K562 (cell line): ENCODE results near the gene PGGHG. TPM values are rescaled to one million over a fixed set of nuclear protein-coding genes. Genes with fewer than 3 reads are reported as not detected.

Source experiments
- CTBP1 ChIP-seq: fragments of 450-650 bp; IDR thresholded peaks from 2 replicates; pipeline ENCODE4 v1.6.1; 2016; ENCODE audit warnings: borderline replicate concordance
- E2F6 ChIP-seq, 2 experiments: IDR thresholded peaks; 2 replicates each; pipeline ENCODE4 v1.6.1; 2011; ENCODE audit warnings: borderline replicate concordance in 1 of 2, control low read depth in 1 of 2, low read depth in 1 of 2, low read length in 1 of 2, mild to moderate bottlenecking in 1 of 2, mixed read lengths in 1 of 2, moderate library complexity in 1 of 2; ENCODE audit not compliant: insufficient read depth in 1 of 2, insufficient read length in 1 of 2, poor library complexity in 1 of 2, severe bottlenecking in 1 of 2; ENCODE audit errors: extremely low read depth in 1 of 2
- HNRNPLL ChIP-seq: fragments of 200-400 bp; formaldehyde crosslinking; IDR thresholded peaks from 2 replicates; pipeline ENCODE4 v1.6.1; 2017; ENCODE audit warnings: low read length, low read depth, mild to moderate bottlenecking; ENCODE audit not compliant: poor library complexity, severe bottlenecking
- NCOA1 ChIP-seq: fragments of 450-650 bp; IDR thresholded peaks from 2 replicates; pipeline ENCODE4 v1.6.1; 2016; ENCODE audit warnings: low read depth
- NR1H2 ChIP-seq: sonication (generic); formaldehyde crosslinking; IDR thresholded peaks from 2 replicates; pipeline ENCODE4 v1.4.0; 2020; ENCODE audit warnings: mild to moderate bottlenecking, missing genetic modification reagents
- POLR2AphosphoS2 ChIP-seq: IDR thresholded peaks from 2 replicates; pipeline ENCODE4 v1.6.1; 2012; ENCODE audit warnings: low read length, improper control_type of control experiment
- TAF1 ChIP-seq: IDR thresholded peaks from 2 replicates; pipeline ENCODE4 v1.6.1; 2011; ENCODE audit warnings: mild to moderate bottlenecking, low read length, moderate library complexity; ENCODE audit not compliant: insufficient read depth, control insufficient read depth, severe bottlenecking; ENCODE audit errors: extremely low read depth
- TCF15 ChIP-seq: fragments of 250-450 bp; sonication (Bioruptor Pico); IDR thresholded peaks from 2 replicates; pipeline ENCODE4 v1.8.0; 2022; ENCODE audit warnings: moderate library complexity, mild to moderate bottlenecking, inconsistent platforms
- U2AF1 ChIP-seq: fragments of 200-400 bp; formaldehyde crosslinking; optimal IDR thresholded peaks from 2 replicates; pipeline ENCODE3; 2017; ENCODE audit warnings: mild to moderate bottlenecking, low read depth, low read length, moderate library complexity
- ZBTB7A ChIP-seq: IDR thresholded peaks from 2 replicates; pipeline ENCODE4 v1.6.1; 2011; ENCODE audit warnings: low read depth, mild to moderate bottlenecking, low read length, moderate library complexity, borderline replicate concordance; ENCODE audit not compliant: control insufficient read depth
- ZNF184 ChIP-seq: sonication (generic); formaldehyde crosslinking; IDR thresholded peaks from 2 replicates; pipeline ENCODE4 v1.5.0; 2020; ENCODE audit warnings: missing genetic modification reagents
- ZNF253 ChIP-seq: fragments of 250-450 bp; sonication (Bioruptor Pico); conservative IDR thresholded peaks from 2 replicates; pipeline ENCODE4 v1.6.1; 2021; ENCODE audit warnings: mild to moderate bottlenecking
- ZNF740 ChIP-seq, 3 experiments: fragments of 200-800 bp in 1 of 3; sonication (Bioruptor generic) in 1 of 3; sonication (generic) in 1 of 3; formaldehyde crosslinking in 1 of 3; IDR thresholded peaks; 2 replicates each; pipeline versions ENCODE4 v1.6.1 to v1.8.0; 2016 to 2022; ENCODE audit warnings: mild to moderate bottlenecking in 2 of 3, missing compliant biosample characterization in 2 of 3, missing genetic modification characterization in 2 of 3, missing genetic modification reagents in 1 of 3
- polyA plus RNA-seq, 8 experiments: library from polyadenylated mRNA; depleted of rRNA in 4 of 8; stranded (reverse) in 5 of 8; unstranded in 3 of 8; fragments of >200 nt; fragmentation: Nextera tagmentation in 2 of 8; fragmentation: Illumina TruSeq in 1 of 8; extraction: Ambion mirVana in 2 of 8; extraction: Trizol in 1 of 8; gene quantifications; 2 replicates each; pipeline versions ENCODE4 v1.2.1 to v1.2.3, GENCODE V29; 2011 to 2014; ENCODE audit warnings: inconsistent platforms in 1 of 8, missing spikeins in 1 of 8
- total RNA-seq, 7 experiments: library from RNA; depleted of rRNA in 6 of 7; stranded (reverse); fragments of >200 nt in 6 of 7; fragmentation: Illumina TruSeq in 2 of 7; extraction: Trizol in 2 of 7; gene quantifications; 2 replicates each; pipeline versions ENCODE4 v1.2.1 to v1.2.3, GENCODE V29; 2011 to 2021; ENCODE audit warnings: low replicate concordance in 1 of 7
- TF ChIP-seq, protein P1 (sequence below): fragments of 250-450 bp; sonication (Bioruptor Pico); IDR thresholded peaks from 2 replicates; pipeline ENCODE4 v1.8.0; 2021; ENCODE audit warnings: moderate library complexity, mild to moderate bottlenecking, inconsistent platforms

The PGGHG gene
- total and polyA plus RNA-seq, 9 of the 15 experiments (the other 6 are each of a cell fraction or from before 2014, with no cell fraction given): 0.38 to 85.1 (median 18.1) TPM

GRCh38 chr11:316891-317301 is 28.0 kb downstream of the PGGHG start (continued):
- TF ChIP-seq CTBP1: no peak
- no peak for TF ChIP-seq U2AF1
- TF ChIP-seq ZNF740 (CRISPR knock-in tag; IDR thresholded peaks at IDR 0.05): no peak
- TF ChIP-seq ZNF740 (tag; IDR thresholded peaks at IDR 0.05): peak in 1 of 2 experiments; percentile 60; a peak in 2 of 4 replicates
- no peak for TF ChIP-seq ZNF253
- TF ChIP-seq NR1H2 (CRISPR knock-in tag): no peak
- TF ChIP-seq NCOA1: 0 out of 2 replicates have a peak, but pooled peaks have one; percentile 3
- TF ChIP-seq HNRNPLL: no peak
- TF ChIP-seq TAF1: no peak
- no peak for TF ChIP-seq TCF15 (CRISPR knock-in tag)
- TF ChIP-seq POLR2AphosphoS2: no peak
- TF ChIP-seq, protein P1, sequence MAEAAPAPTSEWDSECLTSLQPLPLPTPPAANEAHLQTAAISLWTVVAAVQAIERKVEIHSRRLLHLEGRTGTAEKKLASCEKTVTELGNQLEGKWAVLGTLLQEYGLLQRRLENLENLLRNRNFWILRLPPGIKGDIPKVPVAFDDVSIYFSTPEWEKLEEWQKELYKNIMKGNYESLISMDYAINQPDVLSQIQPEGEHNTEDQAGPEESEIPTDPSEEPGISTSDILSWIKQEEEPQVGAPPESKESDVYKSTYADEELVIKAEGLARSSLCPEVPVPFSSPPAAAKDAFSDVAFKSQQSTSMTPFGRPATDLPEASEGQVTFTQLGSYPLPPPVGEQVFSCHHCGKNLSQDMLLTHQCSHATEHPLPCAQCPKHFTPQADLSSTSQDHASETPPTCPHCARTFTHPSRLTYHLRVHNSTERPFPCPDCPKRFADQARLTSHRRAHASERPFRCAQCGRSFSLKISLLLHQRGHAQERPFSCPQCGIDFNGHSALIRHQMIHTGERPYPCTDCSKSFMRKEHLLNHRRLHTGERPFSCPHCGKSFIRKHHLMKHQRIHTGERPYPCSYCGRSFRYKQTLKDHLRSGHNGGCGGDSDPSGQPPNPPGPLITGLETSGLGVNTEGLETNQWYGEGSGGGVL (CRISPR knock-in tag): no peak
- no peak for TF ChIP-seq ZBTB7A
- no peak for TF ChIP-seq E2F6 (IDR thresholded peaks at IDR 0.05; ENCODE audit: borderline replicate concordance in 1 of 2, extremely low read depth in 1 of 2, insufficient read depth in 1 of 2, insufficient read length in 1 of 2, low read depth in 1 of 2, low read length in 1 of 2, poor library complexity in 1 of 2, severe bottlenecking in 1 of 2)
- no peak for TF ChIP-seq ZNF184 (CRISPR knock-in tag)
